K562 (cell line): ENCODE measurements around the gene TUBD1. TPM values are rescaled to one million over a fixed set of nuclear protein-coding genes. Genes with fewer than 3 reads are reported as not detected.
A peak's percentile ranks its signal among the peaks of the same experiment; 100 is the strongest.

Source experiments
- HNRNPUL1 ChIP-seq: fragments of 200-400 bp; formaldehyde crosslinking; IDR thresholded peaks from 2 replicates; pipeline ENCODE4 v1.6.1; 2017; ENCODE audit warnings: low read length
- KLF1 ChIP-seq: fragments of 450-650 bp; IDR thresholded peaks from 2 replicates; pipeline ENCODE4 v1.6.1; 2016; ENCODE audit warnings: missing genetic modification characterization, missing compliant biosample characterization
- KLF10 ChIP-seq: fragments of 250-450 bp; sonication (Bioruptor Pico); IDR thresholded peaks from 2 replicates; pipeline ENCODE4 v1.6.1; 2021; ENCODE audit warnings: matching md5 sums
- KLF13 ChIP-seq: fragments of 450-650 bp; IDR thresholded peaks from 2 replicates; pipeline ENCODE4 v1.6.1; 2016; ENCODE audit warnings: missing genetic modification characterization, low read depth, mild to moderate bottlenecking, missing compliant biosample characterization, moderate library complexity, borderline replicate concordance
- MTA1 ChIP-seq: fragments of 450-650 bp; IDR thresholded peaks from 2 replicates; pipeline ENCODE4 v1.6.1; 2017; ENCODE audit warnings: borderline replicate concordance
- MXI1 ChIP-seq: IDR thresholded peaks from 2 replicates; pipeline ENCODE4 v1.6.1; 2011; ENCODE audit warnings: low read depth, mild to moderate bottlenecking, improper control_type of control experiment, low read length
- PRMT5 ChIP-seq: sonication (generic); formaldehyde crosslinking; IDR thresholded peaks from 2 replicates; pipeline ENCODE4 v1.5.0; 2020; ENCODE audit warnings: missing genetic modification reagents
- SETDB1 ChIP-seq: IDR thresholded peaks from one replicate; pipeline ENCODE4 v1.6.1; 2012; ENCODE audit warnings: low read length, control low read depth, inconsistent platforms
- STAT5B ChIP-seq: fragments of 250-450 bp; sonication (Bioruptor Pico); IDR thresholded peaks from 2 replicates; pipeline ENCODE4 v1.8.0; 2021; ENCODE audit warnings: mild to moderate bottlenecking, inconsistent platforms
- TSC22D4 ChIP-seq: fragments of 450-650 bp; IDR thresholded peaks from 2 replicates; pipeline ENCODE4 v1.6.1; 2016; ENCODE audit warnings: missing genetic modification characterization, missing biosample characterization, control low read depth
- U2AF2 ChIP-seq: fragments of 200-400 bp; formaldehyde crosslinking; optimal IDR thresholded peaks from 2 replicates; pipeline ENCODE3; 2017; ENCODE audit warnings: low read depth, mild to moderate bottlenecking, low read length
- ZNF197 ChIP-seq: fragments of 200-800 bp; sonication (Bioruptor generic); IDR thresholded peaks from 2 replicates; pipeline ENCODE4 v1.6.1; 2016; ENCODE audit warnings: low read depth, missing genetic modification characterization, missing compliant biosample characterization
- ZNF407 ChIP-seq: fragments of 450-650 bp; IDR thresholded peaks from 2 replicates; pipeline ENCODE4 v1.6.1; 2016; ENCODE audit warnings: low read depth
- polyA plus RNA-seq, 8 experiments: library from polyadenylated mRNA; depleted of rRNA in 4 of 8; stranded (reverse) in 5 of 8; unstranded in 3 of 8; fragments of >200 nt; fragmentation: Nextera tagmentation in 2 of 8; fragmentation: Illumina TruSeq in 1 of 8; extraction: Ambion mirVana in 2 of 8; extraction: Trizol in 1 of 8; gene quantifications; 2 replicates each; pipeline versions ENCODE4 v1.2.1 to v1.2.3, GENCODE V29; 2011 to 2014; ENCODE audit warnings: inconsistent platforms in 1 of 8, missing spikeins in 1 of 8
- total RNA-seq, 7 experiments: library from RNA; depleted of rRNA in 6 of 7; stranded (reverse); fragments of >200 nt in 6 of 7; fragmentation: Illumina TruSeq in 2 of 7; extraction: Trizol in 2 of 7; gene quantifications; 2 replicates each; pipeline versions ENCODE4 v1.2.1 to v1.2.3, GENCODE V29; 2011 to 2021; ENCODE audit warnings: low replicate concordance in 1 of 7

Gene TUBD1
- total and polyA plus RNA-seq, 9 of the 15 experiments (the other 6 are each of a cell fraction or from before 2014, with no cell fraction given), result 10.8 to 35.3 (median 17.9) TPM

- TF ChIP-seq ZNF407, result no peak
- no peak for TF ChIP-seq SETDB1
- TF ChIP-seq STAT5B, result no peak
- no peak for TF ChIP-seq ZNF197 (CRISPR knock-in tag)
- no peak for TF ChIP-seq KLF1
- no peak for TF ChIP-seq PRMT5 (CRISPR knock-in tag)
- no peak for TF ChIP-seq KLF13
- TF ChIP-seq MXI1, result no peak
- TF ChIP-seq TSC22D4 (tag), result no peak
- no peak for TF ChIP-seq HNRNPUL1
- 0 out of 2 replicates have a peak, but pooled peaks have one; percentile 9 for TF ChIP-seq KLF10
- no peak for TF ChIP-seq U2AF2
- TF ChIP-seq MTA1, result 0 out of 2 replicates have a peak, but pooled peaks have one; percentile 38
- TF ChIP-seq, all 486 proteins: peak for 6
Observed at GRCh38 chr17:59846394-59847165, 46.2 kb downstream of the TUBD1 start (continued).
